SIG-M5 treated with dmso at 0.1 percent for 504 hours (cell line): ENCODE data around the gene REPS1.

ENCODE experiments used
- DNase-seq: peaks from one replicate; lab custom pipeline; 2025; ENCODE audit not compliant: unreplicated experiment; lab: John Stamatoyannopoulos, UW

Gene REPS1

GRCh38 chr6:138862456-138862855 lies 125.6 kb downstream of the REPS1 start:
- no peak for DNase-seq

- no peak for DNase-seq
Observed at GRCh38 chr6:138857775-138858174, 130.3 kb downstream of the REPS1 start.

- peak; percentile 30 for DNase-seq
Observed at GRCh38 chr6:138856654-138857053, 131.4 kb downstream of the REPS1 start.
